IMR-90 (cell line): ENCODE measurements around the gene TADA2A. TPM values are rescaled to one million over a fixed set of nuclear protein-coding genes. Genes with fewer than 3 reads are reported as not detected.

Experiments
- ATAC-seq: fragments of 200-7000 bp; cut with Tn5 transposase; 2 replicates; pipeline ENCODE4 v1.9.1; 2020; ENCODE audit warnings: low read depth, mild to moderate bottlenecking, moderate library complexity
- BruUV-seq: library from RNA; stranded (reverse); fragments of 400-500 nt; replicated peaks from 2 replicates; lab custom pipeline; 2021; lab: Mats Ljungman, UMichigan
- CTCF ChIA-PET: fragments of 300-600 bp; formaldehyde crosslinking; extraction: SDS; loops from one replicate; lab custom pipeline; 2021; ENCODE audit warnings: antibody characterized with exemption; lab: Yijun Ruan, JAX
- POLR2A ChIA-PET: fragments of 300-600 bp; sonication (Branson Sonifier 250); formaldehyde crosslinking; loops from one replicate; lab custom pipeline; 2022; ENCODE audit warnings: antibody characterized with exemption; ENCODE audit not compliant: unreplicated experiment; lab: Charles Lee
- DNase-seq: peaks from one replicate; pipeline ENCODE4 v3.0.0; 2013
- H2AFZ ChIP-seq: replicated peaks from 2 replicates; pipeline ENCODE3; 2013; ENCODE audit warnings: low read length, mild to moderate bottlenecking; ENCODE audit not compliant: poor library complexity
- H2AK5ac ChIP-seq: 2 replicates; pipeline ENCODE4 v1.6.1; 2013; ENCODE audit warnings: low read depth, low read length, inconsistent platforms
- H2AK9ac ChIP-seq: replicated peaks from 2 replicates; pipeline ENCODE3; 2013; ENCODE audit warnings: mild to moderate bottlenecking, low read depth, low read length, moderate library complexity; ENCODE audit not compliant: poor library complexity
- H2BK120ac ChIP-seq: 2 replicates; pipeline ENCODE4 v1.6.1; 2013; ENCODE audit warnings: low read depth, low read length, inconsistent platforms
- H2BK15ac ChIP-seq: 3 replicates; pipeline ENCODE4 v1.6.1; 2013; ENCODE audit warnings: low read depth, low read length, inconsistent platforms
- H2BK20ac ChIP-seq: 2 replicates; pipeline ENCODE4 v1.6.1; 2013; ENCODE audit warnings: low read depth, mild to moderate bottlenecking, inconsistent platforms, low read length, moderate library complexity
- H2BK5ac ChIP-seq: 2 replicates; pipeline ENCODE4 v1.6.1; 2013; ENCODE audit warnings: mild to moderate bottlenecking, low read depth, low read length, inconsistent platforms; ENCODE audit not compliant: poor library complexity, severe bottlenecking
- H3K14ac ChIP-seq: replicated peaks from 2 replicates; pipeline ENCODE4 v1.6.1; 2013; ENCODE audit warnings: low read depth, low read length, inconsistent platforms
- H3K18ac ChIP-seq: 2 replicates; pipeline ENCODE4 v1.6.1; 2013; ENCODE audit warnings: low read depth, low read length, control low read depth
- H3K23ac ChIP-seq: 2 replicates; pipeline ENCODE4 v1.6.1; 2013; ENCODE audit warnings: low read depth, low read length, inconsistent platforms
- H3K27ac ChIP-seq: 2 replicates; pipeline ENCODE4 v1.5.1; 2013; ENCODE audit warnings: mild to moderate bottlenecking, control low read depth, low read length; ENCODE audit not compliant: insufficient read depth
- H3K27me3 ChIP-seq: 2 replicates; pipeline ENCODE4 v1.6.1; 2013; ENCODE audit warnings: low read length; ENCODE audit not compliant: control insufficient read depth, insufficient read depth
- H3K36me3 ChIP-seq: 2 replicates; pipeline ENCODE4 v1.6.1; 2013; ENCODE audit warnings: low read length, mixed read lengths; ENCODE audit not compliant: control insufficient read depth, insufficient read depth
- H3K4ac ChIP-seq: 2 replicates; pipeline ENCODE4 v1.6.1; 2013; ENCODE audit warnings: low read depth, low read length, inconsistent platforms
- H3K4me1 ChIP-seq: 2 replicates; pipeline ENCODE4 v1.6.1; 2013; ENCODE audit warnings: low read length, mixed read lengths; ENCODE audit not compliant: control insufficient read depth, insufficient read depth
- H3K4me2 ChIP-seq: 2 replicates; pipeline ENCODE4 v1.6.1; 2013; ENCODE audit warnings: low read depth, mild to moderate bottlenecking, control low read depth, low read length, moderate library complexity
- H3K4me3 ChIP-seq: 2 replicates; pipeline ENCODE4 v1.5.1; 2013; ENCODE audit warnings: low read depth, mild to moderate bottlenecking, control low read depth, low read length, moderate library complexity; ENCODE audit not compliant: insufficient read depth
- H3K56ac ChIP-seq: 2 replicates; pipeline ENCODE4 v1.6.1; 2013; ENCODE audit warnings: low read length, inconsistent platforms; ENCODE audit not compliant: insufficient read depth; ENCODE audit errors: extremely low read depth
- H3K79me1 ChIP-seq, 2 experiments: 2 replicates each; pipeline ENCODE4 v1.6.1; 2013; ENCODE audit warnings: low read length in 2 of 2, inconsistent platforms in 1 of 2, low read depth in 1 of 2
- H3K9ac ChIP-seq: 2 replicates; pipeline ENCODE4 v1.6.1; 2013; ENCODE audit warnings: low read depth, low read length, control low read depth
- H3K9me1 ChIP-seq: 2 replicates; pipeline ENCODE4 v1.6.1; 2013; ENCODE audit warnings: low read length, inconsistent platforms; ENCODE audit not compliant: insufficient read depth
- H3K9me3 ChIP-seq: 2 replicates; pipeline ENCODE4 v1.6.1; 2013; ENCODE audit warnings: low read length; ENCODE audit not compliant: control insufficient read depth, insufficient read depth
- H4K20me1 ChIP-seq: 2 replicates; pipeline ENCODE4 v1.6.1; 2013; ENCODE audit warnings: low read length, inconsistent platforms; ENCODE audit not compliant: insufficient read depth
- H4K5ac ChIP-seq: 2 replicates; pipeline ENCODE4 v1.6.1; 2013; ENCODE audit warnings: mild to moderate bottlenecking, low read depth, low read length, control low read depth
- H4K8ac ChIP-seq, 2 experiments: 2 replicates each; pipeline ENCODE4 v1.6.1; 2013; ENCODE audit warnings: low read depth in 2 of 2, low read length in 2 of 2, control low read depth in 1 of 2, inconsistent platforms in 1 of 2
- H4K91ac ChIP-seq: 2 replicates; pipeline ENCODE4 v1.6.1; 2013; ENCODE audit warnings: low read depth, low read length, inconsistent platforms; ENCODE audit not compliant: insufficient read depth
- CEBPB ChIP-seq: IDR thresholded peaks from 2 replicates; pipeline ENCODE4 v1.6.1; 2012; ENCODE audit warnings: low read depth, low read length, improper control_type of control experiment
- FOS ChIP-seq: fragments of 150-350 bp; IDR thresholded peaks from 2 replicates; pipeline ENCODE4 v1.6.1; 2016; ENCODE audit warnings: low read depth, low read length
- MAFK ChIP-seq: IDR thresholded peaks from 2 replicates; pipeline ENCODE4 v1.6.1; 2012; ENCODE audit warnings: low read depth, low read length, improper control_type of control experiment
- MAZ ChIP-seq: IDR thresholded peaks from 2 replicates; pipeline ENCODE4 v1.6.1; 2012; ENCODE audit warnings: low read depth, mild to moderate bottlenecking, low read length, improper control_type of control experiment, moderate library complexity, borderline replicate concordance
- USF2 ChIP-seq: fragments of 150-350 bp; IDR thresholded peaks from 2 replicates; pipeline ENCODE4 v1.6.1; 2017; ENCODE audit warnings: mild to moderate bottlenecking, antibody characterized with exemption, low read length, low read depth
- WGBS, 2 experiments: methylation state at CpG; one replicate each; pipeline versions ENCODE4 v1.1.5 to v1.1.7; 2013; ENCODE audit warnings: missing lambda C conversion rate in 2 of 2; ENCODE audit not compliant: insufficient read length in 1 of 2; ENCODE audit errors: extremely low coverage in 2 of 2; 5-methylcytosine and 5-hydroxymethylcytosine counted together
- dilution Hi-C: fragments of 300-500 bp; cut with HindIII; formaldehyde crosslinking; loops from one replicate; pipeline ENCODE4 v1.14.3; 2018; ENCODE audit warnings: low sequenced_read_pairs; ENCODE audit not compliant: unreplicated experiment
- in situ Hi-C: fragments of 300-500 bp; cut with MboI; formaldehyde crosslinking; loops from 3 replicates; pipeline ENCODE4 v1.14.3; 2019; ENCODE audit warnings: low sequenced_read_pairs, inconsistent platforms, mixed read lengths
- intact Hi-C: fragments of 100-400 bp; cut with micrococcal nuclease; formaldehyde crosslinking; loops from 2 replicates; pipeline ENCODE4 v1.10.0; 2022
- polyA plus RNA-seq, 3 experiments: library from polyadenylated mRNA; depleted of rRNA; stranded (reverse); fragments of >200 nt; gene quantifications; 2 replicates each; pipeline ENCODE4 v1.2.3, GENCODE V29; 2012; ENCODE audit warnings: low replicate concordance in 1 of 3
- total RNA-seq: library from RNA; depleted of rRNA; stranded (reverse); fragments of >200 nt; gene quantifications from 2 replicates; pipeline ENCODE4 v1.2.3, GENCODE V29; 2012

The TADA2A gene
- total and polyA plus RNA-seq, 2 of the 4 experiments (the other 2 are of a cell fraction), result 13.1 to 19.7 TPM

- ATAC-seq (peak; percentile 37; the same call in 1 of the 2 replicates), DNase-seq (peak; percentile 75)
- peaks cover 26% of the 10 kb centered on the region for H3K36me3 ChIP-seq
- H2BK15ac ChIP-seq, result no peak overlapping the region
- intact Hi-C loops, result no loop called here
- H3K4ac ChIP-seq, result no peak overlapping the region
- peaks cover 13 to 42% of the 10 kb centered on the region in 2 experiments for H3K79me1 ChIP-seq
- no peak overlapping the region for H3K23ac ChIP-seq
- no peaks in the 10 kb centered on the region; the same call in 1 of the 2 replicates for H3K9me1 ChIP-seq
- no peaks in the 10 kb centered on the region for H3K27me3 ChIP-seq
- H2BK5ac ChIP-seq, result no peak overlapping the region
- BruUV-seq, result no TSS peak
- H2BK20ac ChIP-seq, result no peak overlapping the region
- no peak overlapping the region for H2BK120ac ChIP-seq
- TF ChIP-seq MAFK, result peak; percentile 42; the same call in 1 of the 2 replicates
- TF ChIP-seq USF2, result no peak
- TF ChIP-seq FOS, result no peak
- peak; percentile 83 for TF ChIP-seq CEBPB
- TF ChIP-seq MAZ, result no peak
- no peaks in the 10 kb centered on the region; the same call in 1 of the 2 replicates for H3K4me1 ChIP-seq
- H3K4me3 ChIP-seq, result no peak overlapping the region
- no peak overlapping the region for H3K56ac ChIP-seq
- H2AFZ ChIP-seq, result no peak overlapping the region
- H4K8ac ChIP-seq, result peak overlapping the region in 1 of 2 experiments; percentile 5; a peak in 1 of 4 replicates
- no peak overlapping the region for H3K14ac ChIP-seq
- in situ Hi-C loops, result no loop called here
- POLR2A ChIA-PET, result no interaction called here
- no peak overlapping the region for H2AK5ac ChIP-seq
- H3K18ac ChIP-seq, result no peak overlapping the region
- no peak overlapping the region for H4K5ac ChIP-seq
- H3K9me3 ChIP-seq, result no peaks in the 10 kb centered on the region
- no peaks in the 10 kb centered on the region for H4K20me1 ChIP-seq
- CTCF ChIA-PET, result interaction anchor here (0.9 kb wide), 1 partner anchor 16 kb away, joined by 3 read pairs; no protein-coding TSS in a partner anchor
- H3K27ac ChIP-seq, result no peak overlapping the region
- no peak overlapping the region for H3K9ac ChIP-seq
- no peak overlapping the region for H4K91ac ChIP-seq
- dilution Hi-C loops, result no loop called here
- no peak overlapping the region for H3K4me2 ChIP-seq
- H2AK9ac ChIP-seq, result no peak overlapping the region
- WGBS, 2 experiments, result no CpG with 5 or more reads among the region's 1 CpG
Measured at GRCh38 chr17:37430051-37430627, 23.5 kb downstream of the TADA2A start.
